GM12873 (cell line): ENCODE data around the gene L3MBTL4.

ENCODE experiments used
- TF ChIP-seq, protein P1 (sequence below): IDR thresholded peaks from 2 replicates; pipeline ENCODE4 v1.5.1; 2012; ENCODE audit warnings: low read depth, mild to moderate bottlenecking, moderate library complexity, low read length, control low read depth; ENCODE audit not compliant: insufficient read depth; ENCODE audit errors: missing control alignments

L3MBTL4 gene

DNA sequence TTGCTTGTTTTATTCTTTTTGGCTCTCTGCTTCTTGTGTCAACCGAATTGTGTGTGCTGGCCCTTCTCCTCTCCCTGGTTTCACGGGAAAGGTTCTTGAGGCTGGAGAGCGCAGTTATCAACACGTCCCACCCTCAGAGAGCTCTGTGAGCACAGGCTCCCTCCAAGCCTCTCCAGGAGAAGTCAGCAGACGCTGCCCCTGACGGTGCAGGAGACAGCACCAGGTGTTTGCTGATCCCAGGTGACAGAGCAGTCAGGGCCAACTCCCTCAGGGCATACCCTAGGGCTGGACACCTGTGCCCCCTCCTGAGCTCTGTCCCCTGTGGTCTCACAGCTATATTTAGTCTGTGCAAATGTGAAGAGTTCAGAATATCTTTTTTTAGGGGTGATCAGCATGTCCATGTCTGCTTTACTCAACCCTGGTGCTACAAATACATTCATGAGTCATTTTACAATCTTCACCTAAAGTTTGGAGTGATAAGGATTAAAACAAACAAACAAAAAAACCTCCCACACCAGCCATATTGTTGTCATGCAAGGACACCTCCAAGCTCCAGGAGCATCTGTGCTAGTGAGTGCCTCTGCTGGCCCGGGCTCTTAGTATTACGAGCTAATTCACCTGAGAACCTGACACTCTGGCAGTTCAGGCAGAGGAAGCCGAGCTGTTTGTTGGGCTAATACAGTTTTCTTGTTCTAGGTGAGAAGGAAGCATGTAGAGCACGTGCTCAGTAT, 453.4 kb downstream of the L3MBTL4 start:
- TF ChIP-seq, protein P1, sequence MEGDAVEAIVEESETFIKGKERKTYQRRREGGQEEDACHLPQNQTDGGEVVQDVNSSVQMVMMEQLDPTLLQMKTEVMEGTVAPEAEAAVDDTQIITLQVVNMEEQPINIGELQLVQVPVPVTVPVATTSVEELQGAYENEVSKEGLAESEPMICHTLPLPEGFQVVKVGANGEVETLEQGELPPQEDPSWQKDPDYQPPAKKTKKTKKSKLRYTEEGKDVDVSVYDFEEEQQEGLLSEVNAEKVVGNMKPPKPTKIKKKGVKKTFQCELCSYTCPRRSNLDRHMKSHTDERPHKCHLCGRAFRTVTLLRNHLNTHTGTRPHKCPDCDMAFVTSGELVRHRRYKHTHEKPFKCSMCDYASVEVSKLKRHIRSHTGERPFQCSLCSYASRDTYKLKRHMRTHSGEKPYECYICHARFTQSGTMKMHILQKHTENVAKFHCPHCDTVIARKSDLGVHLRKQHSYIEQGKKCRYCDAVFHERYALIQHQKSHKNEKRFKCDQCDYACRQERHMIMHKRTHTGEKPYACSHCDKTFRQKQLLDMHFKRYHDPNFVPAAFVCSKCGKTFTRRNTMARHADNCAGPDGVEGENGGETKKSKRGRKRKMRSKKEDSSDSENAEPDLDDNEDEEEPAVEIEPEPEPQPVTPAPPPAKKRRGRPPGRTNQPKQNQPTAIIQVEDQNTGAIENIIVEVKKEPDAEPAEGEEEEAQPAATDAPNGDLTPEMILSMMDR = no peak

DNA sequence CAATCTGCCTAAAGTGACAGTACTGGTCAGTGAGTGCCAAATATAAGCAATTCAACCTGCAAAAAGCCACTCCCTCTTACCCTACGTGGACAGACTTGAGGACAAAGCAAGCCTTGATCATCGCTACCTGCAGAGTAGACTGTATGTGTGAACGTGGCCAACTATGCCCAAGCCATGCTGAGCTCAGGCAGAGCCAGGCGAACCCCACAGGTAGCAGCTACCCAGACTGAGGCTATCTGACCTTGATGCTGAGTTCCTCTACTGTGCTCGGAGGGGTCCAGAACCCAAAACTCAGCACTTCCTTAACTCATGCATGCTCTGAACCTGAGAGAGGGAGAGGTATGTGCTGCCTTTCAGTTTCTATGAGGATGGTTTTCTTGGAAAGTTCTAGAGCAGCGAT, 455.9 kb downstream of the L3MBTL4 start:
- TF ChIP-seq, protein P1 = no peak

- TF ChIP-seq, protein P1 = no peak
Measured at GRCh38 chr18:5955861-5956260, 458.9 kb downstream of the L3MBTL4 start.

DNA sequence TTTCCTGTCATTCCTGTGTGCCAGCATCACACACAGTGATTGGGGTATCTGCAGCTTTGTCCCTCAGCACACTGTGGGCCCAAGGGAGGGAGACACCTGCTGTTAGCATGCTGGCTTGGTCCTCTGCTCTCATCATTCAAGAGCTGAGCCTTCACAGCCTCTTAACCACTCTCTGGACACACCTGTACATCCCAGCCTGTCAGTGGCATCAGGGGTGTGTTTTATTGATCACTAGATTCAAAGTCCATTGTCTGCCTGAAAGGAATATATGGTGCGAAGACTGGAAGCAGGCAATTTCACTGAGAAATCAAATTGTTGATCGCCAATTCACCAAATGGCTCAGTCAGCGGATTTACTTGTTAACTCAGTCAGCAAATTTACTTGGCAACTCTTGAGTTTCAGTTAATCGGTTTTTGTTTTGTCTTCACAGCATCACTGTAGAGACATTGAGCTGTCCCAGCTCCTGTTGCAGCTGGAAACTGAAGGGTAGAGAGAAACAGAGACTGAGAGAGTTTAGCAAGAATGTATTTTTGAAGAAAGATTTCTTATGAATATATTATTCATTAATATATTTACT, 463.1 kb downstream of the L3MBTL4 start:
- TF ChIP-seq, protein P1 = peak; percentile 2

GRCh38 chr18:5948781-5949180, 465.9 kb downstream of the L3MBTL4 start:
- TF ChIP-seq, protein P1 = no peak

DNA sequence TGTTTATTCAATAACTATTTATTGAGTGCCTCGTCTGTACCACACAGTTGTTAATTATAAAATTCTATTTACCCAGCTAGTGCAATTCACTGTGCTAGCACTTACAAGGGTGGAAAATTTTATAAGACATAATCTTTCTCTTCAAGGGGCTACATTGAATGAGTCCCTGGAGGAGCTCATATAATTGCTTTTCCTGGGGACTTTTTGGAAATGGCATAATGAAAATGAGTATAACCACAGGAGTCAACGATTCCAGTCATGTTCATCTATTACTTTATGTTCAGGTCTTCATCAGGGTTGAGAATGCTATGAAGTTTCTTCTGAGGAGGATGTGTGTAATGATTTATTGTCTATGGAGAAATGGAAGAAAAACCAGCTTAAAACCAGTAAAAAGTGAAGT, 466.5 kb downstream of the L3MBTL4 start:
- TF ChIP-seq, protein P1 = no peak

DNA sequence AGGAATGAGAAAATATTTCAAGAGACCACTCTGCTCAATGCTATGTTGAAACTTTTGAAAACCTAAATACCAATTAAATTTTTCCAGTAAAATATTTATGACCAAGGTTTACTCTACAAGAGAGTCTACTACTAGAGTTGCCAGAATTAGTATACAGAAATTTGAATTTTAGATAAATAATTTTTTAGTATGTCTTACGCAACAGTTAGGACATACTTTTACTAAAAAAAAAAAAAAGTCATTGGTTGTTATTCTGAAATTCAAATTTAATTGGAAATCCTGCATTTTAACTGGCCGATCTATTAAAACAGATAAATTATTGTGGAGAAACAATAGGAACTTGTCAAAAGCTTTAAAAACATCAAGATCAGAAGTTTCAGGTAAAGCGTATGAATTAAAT, 470.3 kb downstream of the L3MBTL4 start:
- TF ChIP-seq, protein P1 = no peak
